OCI-LY3 (cell line): Measurements from ENCODE around the gene TEAD1.

ENCODE experiments used
- H2AFZ ChIP-seq: fragments of 200-600, 300-600 bp; shearing (Covaris generic); 2 replicates; pipeline ENCODE4 v1.6.0; 2014; ENCODE audit warnings: antibody characterized with exemption, low read depth, low read length
- H3K27ac ChIP-seq: fragments of 200-600, 300-600 bp; sonication (generic); 2 replicates; pipeline ENCODE4 v1.5.1; 2014; ENCODE audit warnings: mild to moderate bottlenecking, low read length, moderate library complexity, mixed read lengths
- H3K27me3 ChIP-seq: fragments of 200-600, 300-600 bp; sonication (generic); 2 replicates; pipeline ENCODE4 v1.6.1; 2014; ENCODE audit warnings: low read depth, low read length, mixed read lengths
- H3K36me3 ChIP-seq: fragments of 200-600, 300-600 bp; sonication (generic); replicated peaks from 2 replicates; pipeline ENCODE3; 2014; ENCODE audit warnings: low read depth, low read length, mixed read lengths
- H3K4me1 ChIP-seq: fragments of 300-600, 200-600 bp; sonication (generic); 2 replicates; pipeline ENCODE4 v1.6.1; 2014; ENCODE audit warnings: low read length, mixed read lengths
- H3K4me2 ChIP-seq: fragments of 200-600, 300-600 bp; sonication (generic); 2 replicates; pipeline ENCODE4 v1.6.1; 2014; ENCODE audit warnings: low read length, mixed read lengths
- H3K4me3 ChIP-seq: fragments of 300-600, 200-600 bp; sonication (generic); 2 replicates; pipeline ENCODE4 v1.5.1; 2014; ENCODE audit warnings: antibody characterized with exemption, mild to moderate bottlenecking, low read length, moderate library complexity
- H3K79me2 ChIP-seq: fragments of 300-600, 200-600 bp; shearing (Covaris generic); 2 replicates; pipeline ENCODE4 v1.6.1; 2014; ENCODE audit warnings: mild to moderate bottlenecking, low read length, mixed read lengths
- H3K9ac ChIP-seq: fragments of 300-600, 200-600 bp; shearing (Covaris generic); 2 replicates; pipeline ENCODE4 v1.6.0; 2014; ENCODE audit warnings: mild to moderate bottlenecking, low read length, moderate library complexity
- H3K9me3 ChIP-seq: fragments of 200-600, 300-600 bp; shearing (Covaris generic); 2 replicates; pipeline ENCODE4 v1.6.1; 2014; ENCODE audit warnings: low read length, mixed read lengths; ENCODE audit not compliant: insufficient read depth
- H4K20me1 ChIP-seq: fragments of 200-600, 300-600 bp; sonication (generic); 2 replicates; pipeline ENCODE4 v1.6.1; 2016; ENCODE audit warnings: low read length, mixed read lengths; ENCODE audit not compliant: insufficient read depth
- CTCF ChIP-seq: fragments of 200-600, 300-600 bp; sonication (generic); IDR thresholded peaks from 2 replicates; pipeline ENCODE4 v1.5.1; 2014; ENCODE audit warnings: antibody characterized with exemption, low read length, low read depth
- EZH2phosphoT487 ChIP-seq: fragments of 200-600 bp; shearing (Covaris generic); IDR thresholded peaks from 2 replicates; pipeline ENCODE4 v1.6.1; 2018; ENCODE audit warnings: antibody characterized with exemption, mixed run types, low read depth

TEAD1 gene

GRCh38 chr11:12808519-12808918 lies 134.3 kb downstream of the TEAD1 start:
- H3K9me3 ChIP-seq: no peaks in the 10 kb centered on the region
- H3K79me2 ChIP-seq: no peaks in the 10 kb centered on the region
- H3K9ac ChIP-seq: no peak overlapping the region
- no peaks in the 10 kb centered on the region for H4K20me1 ChIP-seq
- H3K4me2 ChIP-seq: no peak overlapping the region
- no peak overlapping the region for H3K4me3 ChIP-seq
- H3K36me3 ChIP-seq: no peaks in the 10 kb centered on the region
- TF ChIP-seq EZH2phosphoT487 (no peak), CTCF (no peak)
- H3K27ac ChIP-seq: no peak overlapping the region
- no peaks in the 10 kb centered on the region for H3K4me1 ChIP-seq
- peaks cover 19% of the 10 kb centered on the region; the same call in 1 of the 2 replicates for H3K27me3 ChIP-seq
- no peak overlapping the region for H2AFZ ChIP-seq

- TF ChIP-seq CTCF: no peak
- TF ChIP-seq EZH2phosphoT487: no peak
- H3K4me1 ChIP-seq: no peaks in the 10 kb centered on the region
- no peaks in the 10 kb centered on the region for H3K79me2 ChIP-seq
- H3K4me3 ChIP-seq: no peak overlapping the region
- no peak overlapping the region for H2AFZ ChIP-seq
- H3K36me3 ChIP-seq: no peaks in the 10 kb centered on the region
- H3K27ac ChIP-seq: no peak overlapping the region
- H3K27me3 ChIP-seq: peaks cover 15% of the 10 kb centered on the region; the same call in 1 of the 2 replicates
- no peaks in the 10 kb centered on the region for H4K20me1 ChIP-seq
- H3K9ac ChIP-seq: no peak overlapping the region
- no peak overlapping the region for H3K4me2 ChIP-seq
- H3K9me3 ChIP-seq: no peaks in the 10 kb centered on the region
These were observed 135.1 kb downstream of the TEAD1 start for GRCh38 chr11:12809364-12809763.

GRCh38 chr11:12809864-12810567 lies 135.8 kb downstream of the TEAD1 start:
- Histone ChIP-seq H3K79me2 (no peaks in the 10 kb centered on the region), H3K4me3 (no peak overlapping the region), H3K4me2 (no peak overlapping the region), H3K9ac (no peak overlapping the region), H4K20me1 (no peaks in the 10 kb centered on the region), H3K4me1 (no peaks in the 10 kb centered on the region), H3K27me3 (peaks cover 15% of the 10 kb centered on the region; the same call in 1 of the 2 replicates), H3K9me3 (no peaks in the 10 kb centered on the region), H3K36me3 (no peaks in the 10 kb centered on the region), H2AFZ (no peak overlapping the region), H3K27ac (no peak overlapping the region)
- TF ChIP-seq CTCF: no peak
- no peak for TF ChIP-seq EZH2phosphoT487

- no peak overlapping the region for H3K9ac ChIP-seq
- no peak overlapping the region for H3K4me2 ChIP-seq
- no peak overlapping the region for H2AFZ ChIP-seq
- H3K4me1 ChIP-seq: no peaks in the 10 kb centered on the region
- no peaks in the 10 kb centered on the region for H4K20me1 ChIP-seq
- H3K36me3 ChIP-seq: no peaks in the 10 kb centered on the region
- H3K27me3 ChIP-seq: peaks cover 15% of the 10 kb centered on the region; the same call in 1 of the 2 replicates
- no peak overlapping the region for H3K27ac ChIP-seq
- no peaks in the 10 kb centered on the region for H3K79me2 ChIP-seq
- TF ChIP-seq EZH2phosphoT487: no peak
- TF ChIP-seq CTCF: no peak
- no peaks in the 10 kb centered on the region for H3K9me3 ChIP-seq
- H3K4me3 ChIP-seq: no peak overlapping the region
These were observed 136.3 kb downstream of the TEAD1 start for GRCh38 chr11:12810568-12810894.
